HG03025 (cell line): ENCODE results near the gene LASP1.

Experiments used
- ATAC-seq: cut with Tn5 transposase; IDR thresholded peaks from one replicate; pipeline ENCODE4 v1.9.1; 2021; ENCODE audit warnings: mild to moderate bottlenecking, moderate library complexity; ENCODE audit not compliant: unreplicated experiment, low FRiP score

LASP1 gene

GRCh38 chr17:38868817-38869525 lies 887 bp upstream of the LASP1 start:
- peak; percentile 20 for ATAC-seq

GRCh38 chr17:38870259-38871165 lies 654 bp downstream of the LASP1 start:
- ATAC-seq: peak; percentile 7

GRCh38 chr17:38871247-38872015 lies 1.6 kb downstream of the LASP1 start:
- no peak for ATAC-seq

- no peak for ATAC-seq
Observed at GRCh38 chr17:38872027-38872511, 2.2 kb downstream of the LASP1 start.

- no peak for ATAC-seq
Observed at GRCh38 chr17:38872671-38873385, 3.0 kb downstream of the LASP1 start.

GRCh38 chr17:38873640-38874380 lies 4.0 kb downstream of the LASP1 start:
- ATAC-seq: no peak

- ATAC-seq: no peak
Observed at GRCh38 chr17:38874505-38875400, 4.9 kb downstream of the LASP1 start.

- ATAC-seq: no peak
Observed at GRCh38 chr17:38875477-38876075, 5.7 kb downstream of the LASP1 start.

- no peak for ATAC-seq
Observed at GRCh38 chr17:38877130-38877851, 7.4 kb downstream of the LASP1 start.

- ATAC-seq: no peak
Observed at GRCh38 chr17:38879878-38880665, 10.2 kb downstream of the LASP1 start.

GRCh38 chr17:38881600-38882191 lies 11.8 kb downstream of the LASP1 start:
- no peak for ATAC-seq

GRCh38 chr17:38882870-38883269 lies 13.0 kb downstream of the LASP1 start:
- ATAC-seq: no peak

GRCh38 chr17:38883592-38884526 lies 14.0 kb downstream of the LASP1 start:
- ATAC-seq: no peak

GRCh38 chr17:38885044-38885727 lies 15.3 kb downstream of the LASP1 start:
- no peak for ATAC-seq
